IMR-90 (cell line): Measurements from ENCODE around the gene TEFM. TPM values are rescaled to one million over a fixed set of nuclear protein-coding genes. Genes with fewer than 3 reads are reported as not detected.

Experiments
- ATAC-seq: fragments of 200-7000 bp; cut with Tn5 transposase; 2 replicates; pipeline ENCODE4 v1.9.1; 2020; ENCODE audit warnings: low read depth, mild to moderate bottlenecking, moderate library complexity
- BruUV-seq: library from RNA; stranded (reverse); fragments of 400-500 nt; replicated peaks from 2 replicates; lab custom pipeline; 2021; lab: Mats Ljungman, UMichigan
- CTCF ChIA-PET: fragments of 300-600 bp; formaldehyde crosslinking; extraction: SDS; loops from one replicate; lab custom pipeline; 2021; ENCODE audit warnings: antibody characterized with exemption; lab: Yijun Ruan, JAX
- POLR2A ChIA-PET: fragments of 300-600 bp; sonication (Branson Sonifier 250); formaldehyde crosslinking; loops from one replicate; lab custom pipeline; 2022; ENCODE audit warnings: antibody characterized with exemption; ENCODE audit not compliant: unreplicated experiment; lab: Charles Lee
- DNase-seq: peaks from one replicate; pipeline ENCODE4 v3.0.0; 2013
- H2AFZ ChIP-seq: replicated peaks from 2 replicates; pipeline ENCODE3; 2013; ENCODE audit warnings: low read length, mild to moderate bottlenecking; ENCODE audit not compliant: poor library complexity
- H2AK5ac ChIP-seq: 2 replicates; pipeline ENCODE4 v1.6.1; 2013; ENCODE audit warnings: low read depth, low read length, inconsistent platforms
- H2AK9ac ChIP-seq: replicated peaks from 2 replicates; pipeline ENCODE3; 2013; ENCODE audit warnings: mild to moderate bottlenecking, low read depth, low read length, moderate library complexity; ENCODE audit not compliant: poor library complexity
- H2BK120ac ChIP-seq: 2 replicates; pipeline ENCODE4 v1.6.1; 2013; ENCODE audit warnings: low read depth, low read length, inconsistent platforms
- H2BK15ac ChIP-seq: 3 replicates; pipeline ENCODE4 v1.6.1; 2013; ENCODE audit warnings: low read depth, low read length, inconsistent platforms
- H2BK20ac ChIP-seq: 2 replicates; pipeline ENCODE4 v1.6.1; 2013; ENCODE audit warnings: low read depth, mild to moderate bottlenecking, inconsistent platforms, low read length, moderate library complexity
- H2BK5ac ChIP-seq: 2 replicates; pipeline ENCODE4 v1.6.1; 2013; ENCODE audit warnings: mild to moderate bottlenecking, low read depth, low read length, inconsistent platforms; ENCODE audit not compliant: poor library complexity, severe bottlenecking
- H3K14ac ChIP-seq: replicated peaks from 2 replicates; pipeline ENCODE4 v1.6.1; 2013; ENCODE audit warnings: low read depth, low read length, inconsistent platforms
- H3K18ac ChIP-seq: 2 replicates; pipeline ENCODE4 v1.6.1; 2013; ENCODE audit warnings: low read depth, low read length, control low read depth
- H3K23ac ChIP-seq: 2 replicates; pipeline ENCODE4 v1.6.1; 2013; ENCODE audit warnings: low read depth, low read length, inconsistent platforms
- H3K27ac ChIP-seq: 2 replicates; pipeline ENCODE4 v1.5.1; 2013; ENCODE audit warnings: mild to moderate bottlenecking, control low read depth, low read length; ENCODE audit not compliant: insufficient read depth
- H3K27me3 ChIP-seq: 2 replicates; pipeline ENCODE4 v1.6.1; 2013; ENCODE audit warnings: low read length; ENCODE audit not compliant: control insufficient read depth, insufficient read depth
- H3K36me3 ChIP-seq: 2 replicates; pipeline ENCODE4 v1.6.1; 2013; ENCODE audit warnings: low read length, mixed read lengths; ENCODE audit not compliant: control insufficient read depth, insufficient read depth
- H3K4ac ChIP-seq: 2 replicates; pipeline ENCODE4 v1.6.1; 2013; ENCODE audit warnings: low read depth, low read length, inconsistent platforms
- H3K4me1 ChIP-seq: 2 replicates; pipeline ENCODE4 v1.6.1; 2013; ENCODE audit warnings: low read length, mixed read lengths; ENCODE audit not compliant: control insufficient read depth, insufficient read depth
- H3K4me2 ChIP-seq: 2 replicates; pipeline ENCODE4 v1.6.1; 2013; ENCODE audit warnings: low read depth, mild to moderate bottlenecking, control low read depth, low read length, moderate library complexity
- H3K4me3 ChIP-seq: 2 replicates; pipeline ENCODE4 v1.5.1; 2013; ENCODE audit warnings: low read depth, mild to moderate bottlenecking, control low read depth, low read length, moderate library complexity; ENCODE audit not compliant: insufficient read depth
- H3K56ac ChIP-seq: 2 replicates; pipeline ENCODE4 v1.6.1; 2013; ENCODE audit warnings: low read length, inconsistent platforms; ENCODE audit not compliant: insufficient read depth; ENCODE audit errors: extremely low read depth
- H3K79me1 ChIP-seq, 2 experiments: 2 replicates each; pipeline ENCODE4 v1.6.1; 2013; ENCODE audit warnings: low read length in 2 of 2, inconsistent platforms in 1 of 2, low read depth in 1 of 2
- H3K9ac ChIP-seq: 2 replicates; pipeline ENCODE4 v1.6.1; 2013; ENCODE audit warnings: low read depth, low read length, control low read depth
- H3K9me1 ChIP-seq: 2 replicates; pipeline ENCODE4 v1.6.1; 2013; ENCODE audit warnings: low read length, inconsistent platforms; ENCODE audit not compliant: insufficient read depth
- H3K9me3 ChIP-seq: 2 replicates; pipeline ENCODE4 v1.6.1; 2013; ENCODE audit warnings: low read length; ENCODE audit not compliant: control insufficient read depth, insufficient read depth
- H4K20me1 ChIP-seq: 2 replicates; pipeline ENCODE4 v1.6.1; 2013; ENCODE audit warnings: low read length, inconsistent platforms; ENCODE audit not compliant: insufficient read depth
- H4K5ac ChIP-seq: 2 replicates; pipeline ENCODE4 v1.6.1; 2013; ENCODE audit warnings: mild to moderate bottlenecking, low read depth, low read length, control low read depth
- H4K8ac ChIP-seq, 2 experiments: 2 replicates each; pipeline ENCODE4 v1.6.1; 2013; ENCODE audit warnings: low read depth in 2 of 2, low read length in 2 of 2, control low read depth in 1 of 2, inconsistent platforms in 1 of 2
- H4K91ac ChIP-seq: 2 replicates; pipeline ENCODE4 v1.6.1; 2013; ENCODE audit warnings: low read depth, low read length, inconsistent platforms; ENCODE audit not compliant: insufficient read depth
- BHLHE40 ChIP-seq: fragments of 150-350 bp; IDR thresholded peaks from 2 replicates; pipeline ENCODE4 v1.6.1; 2016; ENCODE audit warnings: mild to moderate bottlenecking, low read depth, low read length
- MAFK ChIP-seq: IDR thresholded peaks from 2 replicates; pipeline ENCODE4 v1.6.1; 2012; ENCODE audit warnings: low read depth, low read length, improper control_type of control experiment
- whole genome bisulfite sequencing, 2 experiments: methylation state at CpG; one replicate each; pipeline versions ENCODE4 v1.1.5 to v1.1.7; 2013; ENCODE audit warnings: missing lambda C conversion rate in 2 of 2; ENCODE audit not compliant: insufficient read length in 1 of 2; ENCODE audit errors: extremely low coverage in 2 of 2; 5-methylcytosine and 5-hydroxymethylcytosine counted together
- dilution Hi-C: fragments of 300-500 bp; cut with HindIII; formaldehyde crosslinking; loops from one replicate; pipeline ENCODE4 v1.14.3; 2018; ENCODE audit warnings: low sequenced_read_pairs; ENCODE audit not compliant: unreplicated experiment
- in situ Hi-C: fragments of 300-500 bp; cut with MboI; formaldehyde crosslinking; loops from 3 replicates; pipeline ENCODE4 v1.14.3; 2019; ENCODE audit warnings: low sequenced_read_pairs, inconsistent platforms, mixed read lengths
- intact Hi-C: fragments of 100-400 bp; cut with micrococcal nuclease; formaldehyde crosslinking; loops from 2 replicates; pipeline ENCODE4 v1.10.0; 2022
- polyA plus RNA-seq, 3 experiments: library from polyadenylated mRNA; depleted of rRNA; stranded (reverse); fragments of >200 nt; gene quantifications; 2 replicates each; pipeline ENCODE4 v1.2.3, GENCODE V29; 2012; ENCODE audit warnings: low replicate concordance in 1 of 3
- total RNA-seq: library from RNA; depleted of rRNA; stranded (reverse); fragments of >200 nt; gene quantifications from 2 replicates; pipeline ENCODE4 v1.2.3, GENCODE V29; 2012

TEFM gene
- total and polyA plus RNA-seq, 2 of the 4 experiments (the other 2 are of a cell fraction): 7.9 to 13.8 TPM

DNA sequence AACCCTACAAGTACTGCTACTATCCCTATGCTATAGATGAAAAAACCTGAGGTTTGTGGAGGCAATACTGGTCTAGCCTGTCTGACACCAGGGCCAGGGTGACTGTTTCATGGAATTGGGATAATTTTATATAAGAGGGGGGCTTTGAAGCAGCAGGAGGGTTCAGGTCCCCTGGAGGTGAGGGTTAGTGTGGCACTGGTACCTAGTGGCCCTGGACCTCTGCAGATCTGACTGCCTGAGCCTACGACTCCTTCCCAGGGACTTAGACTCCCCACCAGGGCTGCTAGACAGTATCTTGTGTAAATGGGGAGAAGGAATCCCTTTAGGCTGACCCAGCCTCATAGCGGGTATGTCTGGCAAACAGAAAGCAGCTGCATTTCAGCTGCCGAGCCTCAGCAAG is 22.5 kb upstream of the TEFM start:
- dilution Hi-C loops (no loop called here), intact Hi-C loops (no loop called here), in situ Hi-C loops (no loop called here)
- H3K4me1 ChIP-seq: no peaks in the 10 kb centered on the region
- H4K20me1 ChIP-seq: no peaks in the 10 kb centered on the region
- no TSS peak for BruUV-seq
- H3K9me3 ChIP-seq: no peaks in the 10 kb centered on the region
- no peak for DNase-seq
- H3K56ac ChIP-seq: no peak overlapping the region
- no CpG with 5 or more reads among the region's 3 CpGs for WGBS, 2 experiments
- H2AK9ac ChIP-seq: no peak overlapping the region
- no peak overlapping the region for H4K91ac ChIP-seq
- H3K18ac ChIP-seq: no peak overlapping the region
- no peak overlapping the region for H2AFZ ChIP-seq
- H3K27ac ChIP-seq: no peak overlapping the region
- H2BK5ac ChIP-seq: no peak overlapping the region
- no peak for ATAC-seq
- no peaks in the 10 kb centered on the region for H3K36me3 ChIP-seq
- H2BK20ac ChIP-seq: no peak overlapping the region
- no peak overlapping the region for H3K4me2 ChIP-seq
- no peak overlapping the region for H3K4me3 ChIP-seq
- no peak overlapping the region for H2BK120ac ChIP-seq
- CTCF ChIA-PET: no interaction called here
- H4K8ac ChIP-seq: no peak overlapping the region
- no peak overlapping the region for H4K5ac ChIP-seq
- no peak overlapping the region for H3K23ac ChIP-seq
- no peak overlapping the region for H3K4ac ChIP-seq
- H3K27me3 ChIP-seq: peaks cover 3% of the 10 kb centered on the region; the same call in 1 of the 2 replicates
- no peak overlapping the region for H3K14ac ChIP-seq
- no peak overlapping the region for H3K9ac ChIP-seq
- H2BK15ac ChIP-seq: no peak overlapping the region
- no peaks in the 10 kb centered on the region; the same call in 1 of the 2 replicates for H3K9me1 ChIP-seq
- TF ChIP-seq MAFK (no peak), BHLHE40 (no peak)
- no peak overlapping the region for H2AK5ac ChIP-seq
- no peaks in the 10 kb centered on the region for H3K79me1 ChIP-seq
- POLR2A ChIA-PET: no interaction called here
